Measurements from ENCODE around the gene MPV17.

Gene MPV17

DNA sequence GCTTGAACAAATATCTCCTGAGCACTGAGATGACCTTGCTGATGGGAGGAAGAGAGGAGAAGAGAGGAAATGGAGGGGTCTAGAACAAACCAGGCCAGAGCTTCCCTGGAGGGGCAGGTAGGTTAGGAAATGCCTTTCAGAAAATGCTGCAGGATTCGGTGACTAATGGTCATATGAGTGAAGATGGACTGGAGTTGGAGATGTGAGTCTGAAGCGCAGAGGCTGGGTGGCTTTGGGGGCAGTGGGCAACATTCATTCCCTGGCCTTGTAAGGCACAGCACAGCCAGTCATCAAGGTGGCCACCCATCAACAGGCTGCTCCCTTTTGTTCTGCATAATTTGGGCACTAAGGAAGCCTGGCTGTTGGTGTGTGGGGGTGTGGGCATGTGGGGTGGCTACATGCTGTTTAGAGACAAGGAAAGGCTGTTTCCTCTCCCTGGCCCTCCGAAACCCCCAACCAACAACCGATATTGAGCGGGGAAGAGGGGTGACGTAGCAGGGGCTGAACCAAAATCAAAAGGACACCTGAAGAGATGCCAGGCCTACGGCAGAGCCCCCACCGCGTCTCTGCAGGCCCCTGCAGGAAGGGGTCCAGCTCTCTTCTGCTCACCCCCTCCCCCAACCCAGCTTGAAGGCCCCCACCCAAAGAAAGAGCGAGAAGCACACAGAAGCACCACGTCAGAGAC is 61.5 kb downstream of the MPV17 start:
- Histone ChIP-seq H3K36me3 (ENCODE audit: control insufficient read depth, low read length) (no peaks in the 10 kb centered on the region), H3K4me3 (ENCODE audit: low read length) (no peak overlapping the region), H3K27ac (ENCODE audit: low read depth, low read length) (no peak overlapping the region), H3K4me2 (ENCODE audit: low read length) (no peak overlapping the region), H3K9me2 (replicated peaks; ENCODE audit: control insufficient read depth, low read length) (no peaks in the 10 kb centered on the region), H3F3A (ENCODE audit: control insufficient read depth, insufficient read depth) (no peaks in the 10 kb centered on the region), H4K20me1 (ENCODE audit: control insufficient read depth, insufficient read depth, low read depth, low read length) (no peaks in the 10 kb centered on the region), H3K79me2 (ENCODE audit: control insufficient read depth, low read length) (no peaks in the 10 kb centered on the region), H3K9me3 (ENCODE audit: control insufficient read depth, insufficient read depth, low read length) (no peaks in the 10 kb centered on the region), H3K27me3 (ENCODE audit: control insufficient read depth, low read length) (peaks cover 69% of the 10 kb centered on the region), H3K4me1 (ENCODE audit: control insufficient read depth, low read length) (peaks cover 33% of the 10 kb centered on the region)
- TF ChIP-seq, protein P1, sequence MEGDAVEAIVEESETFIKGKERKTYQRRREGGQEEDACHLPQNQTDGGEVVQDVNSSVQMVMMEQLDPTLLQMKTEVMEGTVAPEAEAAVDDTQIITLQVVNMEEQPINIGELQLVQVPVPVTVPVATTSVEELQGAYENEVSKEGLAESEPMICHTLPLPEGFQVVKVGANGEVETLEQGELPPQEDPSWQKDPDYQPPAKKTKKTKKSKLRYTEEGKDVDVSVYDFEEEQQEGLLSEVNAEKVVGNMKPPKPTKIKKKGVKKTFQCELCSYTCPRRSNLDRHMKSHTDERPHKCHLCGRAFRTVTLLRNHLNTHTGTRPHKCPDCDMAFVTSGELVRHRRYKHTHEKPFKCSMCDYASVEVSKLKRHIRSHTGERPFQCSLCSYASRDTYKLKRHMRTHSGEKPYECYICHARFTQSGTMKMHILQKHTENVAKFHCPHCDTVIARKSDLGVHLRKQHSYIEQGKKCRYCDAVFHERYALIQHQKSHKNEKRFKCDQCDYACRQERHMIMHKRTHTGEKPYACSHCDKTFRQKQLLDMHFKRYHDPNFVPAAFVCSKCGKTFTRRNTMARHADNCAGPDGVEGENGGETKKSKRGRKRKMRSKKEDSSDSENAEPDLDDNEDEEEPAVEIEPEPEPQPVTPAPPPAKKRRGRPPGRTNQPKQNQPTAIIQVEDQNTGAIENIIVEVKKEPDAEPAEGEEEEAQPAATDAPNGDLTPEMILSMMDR (IDR thresholded peaks at IDR 0.05; ENCODE audit: low read depth, low read length, poor library complexity, severe bottlenecking): no peak
- TF ChIP-seq EZH2phosphoT487 (IDR thresholded peaks at IDR 0.05; ENCODE audit: borderline replicate concordance, low read length): no peak
